ENCODE measurements around the gene PPP2R5B. TPM values are rescaled to one million over a fixed set of nuclear protein-coding genes. Genes with fewer than 3 reads are reported as not detected.

The PPP2R5B gene
- total RNA-seq, 1 donor from 2014 or later = 13.3 TPM

GRCh38 chr11:64892838-64893193 lies 31.7 kb upstream of the PPP2R5B start:
- H3K9me3 Mint-ChIP-seq (ENCODE audit: unreplicated experiment) = no peaks in the 10 kb centered on the region
- H3K27me3 Mint-ChIP-seq (ENCODE audit: unreplicated experiment) = peaks cover 8% of the 10 kb centered on the region
- H3K27ac Mint-ChIP-seq (ENCODE audit: unreplicated experiment) = no peak overlapping the region
- peaks cover 5% of the 10 kb centered on the region for H3K36me3 Mint-ChIP-seq (ENCODE audit: low read depth, unreplicated experiment)
- no peak for DNase-seq (ENCODE audit: low spot score)
- peaks cover 9% of the 10 kb centered on the region for H3K4me1 Mint-ChIP-seq (ENCODE audit: unreplicated experiment)
- TF ChIP-seq, protein P1, sequence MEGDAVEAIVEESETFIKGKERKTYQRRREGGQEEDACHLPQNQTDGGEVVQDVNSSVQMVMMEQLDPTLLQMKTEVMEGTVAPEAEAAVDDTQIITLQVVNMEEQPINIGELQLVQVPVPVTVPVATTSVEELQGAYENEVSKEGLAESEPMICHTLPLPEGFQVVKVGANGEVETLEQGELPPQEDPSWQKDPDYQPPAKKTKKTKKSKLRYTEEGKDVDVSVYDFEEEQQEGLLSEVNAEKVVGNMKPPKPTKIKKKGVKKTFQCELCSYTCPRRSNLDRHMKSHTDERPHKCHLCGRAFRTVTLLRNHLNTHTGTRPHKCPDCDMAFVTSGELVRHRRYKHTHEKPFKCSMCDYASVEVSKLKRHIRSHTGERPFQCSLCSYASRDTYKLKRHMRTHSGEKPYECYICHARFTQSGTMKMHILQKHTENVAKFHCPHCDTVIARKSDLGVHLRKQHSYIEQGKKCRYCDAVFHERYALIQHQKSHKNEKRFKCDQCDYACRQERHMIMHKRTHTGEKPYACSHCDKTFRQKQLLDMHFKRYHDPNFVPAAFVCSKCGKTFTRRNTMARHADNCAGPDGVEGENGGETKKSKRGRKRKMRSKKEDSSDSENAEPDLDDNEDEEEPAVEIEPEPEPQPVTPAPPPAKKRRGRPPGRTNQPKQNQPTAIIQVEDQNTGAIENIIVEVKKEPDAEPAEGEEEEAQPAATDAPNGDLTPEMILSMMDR (IDR thresholded peaks at IDR 0.05; ENCODE audit: unreplicated experiment) = no peak
- H3K4me3 Mint-ChIP-seq (ENCODE audit: unreplicated experiment) = no peak overlapping the region

GRCh38 chr11:64893194-64894069 lies 31.1 kb upstream of the PPP2R5B start:
- Mint-ChIP-seq H3K9me3 (ENCODE audit: unreplicated experiment) (no peaks in the 10 kb centered on the region), H3K27me3 (ENCODE audit: unreplicated experiment) (peaks cover 8% of the 10 kb centered on the region), H3K4me1 (ENCODE audit: unreplicated experiment) (peaks cover 5% of the 10 kb centered on the region), H3K4me3 (ENCODE audit: unreplicated experiment) (no peak overlapping the region), H3K27ac (ENCODE audit: unreplicated experiment) (no peak overlapping the region), H3K36me3 (ENCODE audit: low read depth, unreplicated experiment) (peaks cover 5% of the 10 kb centered on the region)
- no peak for DNase-seq (ENCODE audit: low spot score)
- TF ChIP-seq, protein P1 (IDR thresholded peaks at IDR 0.05; ENCODE audit: unreplicated experiment) = no peak

- Mint-ChIP-seq H3K27me3 (ENCODE audit: unreplicated experiment) (peaks cover 8% of the 10 kb centered on the region), H3K4me1 (ENCODE audit: unreplicated experiment) (peaks cover 5% of the 10 kb centered on the region), H3K27ac (ENCODE audit: unreplicated experiment) (no peak overlapping the region), H3K4me3 (ENCODE audit: unreplicated experiment) (no peak overlapping the region), H3K9me3 (ENCODE audit: unreplicated experiment) (no peaks in the 10 kb centered on the region), H3K36me3 (ENCODE audit: low read depth, unreplicated experiment) (peaks cover 7% of the 10 kb centered on the region)
- TF ChIP-seq, protein P1 (IDR thresholded peaks at IDR 0.05; ENCODE audit: unreplicated experiment) = peak; percentile 82
- DNase-seq (ENCODE audit: low spot score) = peak; percentile 85
These were observed 30.2 kb upstream of the PPP2R5B start for GRCh38 chr11:64894070-64894811.

DNA sequence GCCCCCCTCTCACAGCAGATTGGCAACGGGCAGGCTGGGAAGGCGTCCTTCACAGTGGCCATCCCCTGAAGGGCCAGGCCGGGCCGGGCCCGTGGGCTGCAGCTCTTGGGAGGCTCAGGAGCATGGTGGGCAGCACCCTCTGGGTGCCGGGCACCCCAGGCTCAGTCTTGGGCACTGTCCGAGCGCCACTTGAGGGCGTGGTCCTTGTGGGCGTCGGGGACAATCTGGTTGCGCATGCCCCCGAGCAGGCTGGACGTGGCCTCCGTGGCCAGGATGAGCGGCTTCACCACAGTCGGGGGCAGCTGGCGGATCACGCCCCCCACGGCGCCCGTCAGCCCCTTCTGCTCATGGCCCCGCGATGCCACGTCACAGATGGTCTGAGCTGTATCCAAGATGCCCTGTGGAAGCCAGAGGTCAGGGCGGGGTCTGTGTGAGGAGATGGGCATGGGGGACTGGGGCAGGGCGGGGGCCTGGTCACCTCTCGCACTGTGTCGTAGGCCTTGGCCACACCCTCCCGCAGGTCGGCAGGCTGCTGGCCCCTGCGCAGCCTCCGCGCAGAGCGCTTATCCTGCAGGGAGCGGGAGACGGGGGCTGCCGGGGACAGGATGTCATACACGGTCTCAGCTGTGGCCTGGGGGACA lies 29.6 kb upstream of the PPP2R5B start:
- H3K27me3 Mint-ChIP-seq (ENCODE audit: unreplicated experiment) = peaks cover 8% of the 10 kb centered on the region
- H3K27ac Mint-ChIP-seq (ENCODE audit: unreplicated experiment) = no peak overlapping the region
- TF ChIP-seq, protein P1 (IDR thresholded peaks at IDR 0.05; ENCODE audit: unreplicated experiment) = no peak
- H3K36me3 Mint-ChIP-seq (ENCODE audit: low read depth, unreplicated experiment) = peaks cover 12% of the 10 kb centered on the region
- peaks cover 5% of the 10 kb centered on the region for H3K4me1 Mint-ChIP-seq (ENCODE audit: unreplicated experiment)
- H3K4me3 Mint-ChIP-seq (ENCODE audit: unreplicated experiment) = no peak overlapping the region
- DNase-seq (ENCODE audit: low spot score) = no peak
- H3K9me3 Mint-ChIP-seq (ENCODE audit: unreplicated experiment) = no peaks in the 10 kb centered on the region

All from endothelial cell (in vitro differentiated cells).